Ishikawa (cell line): ENCODE results near the gene VIM.

Experiments
- CEBPB ChIP-seq: IDR thresholded peaks from 2 replicates; pipeline ENCODE4 v1.6.1; 2012
- CREB1 ChIP-seq: IDR thresholded peaks from 2 replicates; pipeline ENCODE4 v1.6.1; 2012; ENCODE audit warnings: low read depth
- EP300 ChIP-seq: IDR thresholded peaks from 2 replicates; pipeline ENCODE4 v1.6.1; 2012; ENCODE audit warnings: borderline replicate concordance
- FOXM1 ChIP-seq: IDR thresholded peaks from 2 replicates; pipeline ENCODE4 v1.6.1; 2012; ENCODE audit warnings: low read depth, borderline replicate concordance
- MAX ChIP-seq: IDR thresholded peaks from 2 replicates; pipeline ENCODE4 v1.6.1; 2012
- RAD21 ChIP-seq: IDR thresholded peaks from 2 replicates; pipeline ENCODE4 v1.6.1; 2012; ENCODE audit warnings: low read depth

GRCh38 chr10:17201794-17202116 is 26.3 kb upstream of the VIM start:
- TF ChIP-seq CEBPB (no peak), EP300 (no peak), FOXM1 (no peak), RAD21 (no peak), CREB1 (no peak), MAX (no peak)
